ENCODE data around the gene MIA2. TPM values are rescaled to one million over a fixed set of nuclear protein-coding genes. Genes with fewer than 3 reads are reported as not detected.

Gene MIA2
- total RNA-seq, 1 experiment from 2014 or later: 15.0 TPM

GRCh38 chr14:39185256-39186049 is 48.3 kb upstream of the MIA2 start:
- Histone ChIP-seq H2BK12ac (ENCODE audit: insufficient read length, low read depth, low read length) (no peak overlapping the region), H4K91ac (ENCODE audit: insufficient read length, low read depth, low read length) (no peak overlapping the region), H3K23ac (ENCODE audit: insufficient read length, low read depth, low read length) (no peak overlapping the region), H3K79me1 (ENCODE audit: insufficient read depth, low read depth, low read length, poor library complexity, severe bottlenecking) (no peaks in the 10 kb centered on the region), H3K4ac (ENCODE audit: low read depth, low read length) (no peak overlapping the region), H3T11ph (ENCODE audit: low read length) (no peak overlapping the region), H3K9ac (ENCODE audit: extremely low read depth, insufficient read length, low read length) (no peak overlapping the region), H2AFZ (ENCODE audit: low read length) (no peak overlapping the region), H2BK20ac (ENCODE audit: low read depth, low read length, poor library complexity, severe bottlenecking) (no peak overlapping the region), H2BK120ac (ENCODE audit: low read depth, low read length, poor library complexity, severe bottlenecking) (no peak overlapping the region), H3K18ac (ENCODE audit: insufficient read length, low read depth, low read length) (no peak overlapping the region), H4K5ac (ENCODE audit: insufficient read length, low read depth, low read length) (no peak overlapping the region), H3K4me1 (ENCODE audit: insufficient read depth, low read length) (peaks cover 8% of the 10 kb centered on the region), H3K56ac (ENCODE audit: insufficient read length, low read depth, low read length) (no peak overlapping the region), H4K20me1 (ENCODE audit: control insufficient read depth, insufficient read depth, insufficient read length) (no peaks in the 10 kb centered on the region), H3K14ac (ENCODE audit: insufficient read depth, low read length) (no peak overlapping the region), H3K27ac (ENCODE audit: insufficient read length, low read depth, low read length) (no peak overlapping the region), H2BK15ac (ENCODE audit: low read depth, low read length) (no peak overlapping the region), H2AK5ac (ENCODE audit: insufficient read length, low read length) (no peak overlapping the region), H3K27me3 (ENCODE audit: insufficient read depth, low read length) (no peaks in the 10 kb centered on the region), H4K8ac (replicated peaks; ENCODE audit: insufficient read length, low read depth, low read length) (no peak overlapping the region), H2BK5ac (ENCODE audit: insufficient read length, low read length) (no peak overlapping the region), H3K23me2 (ENCODE audit: insufficient read length, low read depth, low read length, poor library complexity, severe bottlenecking) (no peaks in the 10 kb centered on the region), H3K9me3 (ENCODE audit: control insufficient read depth, low read depth, low read length) (no peaks in the 10 kb centered on the region), H3K79me2 (ENCODE audit: insufficient read depth, low read length) (no peaks in the 10 kb centered on the region), H3K4me2 (ENCODE audit: insufficient read depth, insufficient read length, low read length) (no peak overlapping the region)
- no peak for DNase-seq
- no CpG with 5 or more reads among the region's 5 CpGs for WGBS (ENCODE audit: extremely low coverage, insufficient read length, low lambda C conversion rate)
- Mint-ChIP-seq H3K27me3 (ENCODE audit: low read depth) (no peaks in the 10 kb centered on the region), H3K9me3 (no peaks in the 10 kb centered on the region), H3K4me1 (peaks cover 17 to 20% of the 10 kb centered on the region in 2 experiments), H3K4me3 (no peak overlapping the region), H3K36me3 (ENCODE audit: insufficient read depth in 1 of 3, low read depth in 3 of 3) (peaks cover 10 to 24% (median 15%) of the 10 kb centered on the region in 3 experiments; a peak in 6 of 7 replicates), H3K27ac (peak overlapping the region in 1 of 3 experiments; percentile 14; a peak in 2 of 7 replicates)
- TF ChIP-seq CTCF (conservative IDR thresholded peaks at IDR 0.05): no peak
